Measurements from ENCODE around the gene AADACL2. TPM values are rescaled to one million over a fixed set of nuclear protein-coding genes. Genes with fewer than 3 reads are reported as not detected.

Gene AADACL2
- total RNA-seq, 1 donor from 2014 or later: not detected

GRCh38 chr3:151772825-151773480 is 39.2 kb downstream of the AADACL2 start:
- no peak overlapping the region for H3K4me3 ChIP-seq (ENCODE audit: low read depth, low read length)
- no peak for DNase-seq (ENCODE audit: low read depth)
- no peak for TF ChIP-seq CTCF (conservative IDR thresholded peaks at IDR 0.05; ENCODE audit: low read depth, low read length)

- no peak overlapping the region for H3K4me3 ChIP-seq (ENCODE audit: low read depth, low read length)
- DNase-seq (ENCODE audit: low read depth): no peak
- TF ChIP-seq CTCF (conservative IDR thresholded peaks at IDR 0.05; ENCODE audit: low read depth, low read length): no peak
Observed at GRCh38 chr3:151774235-151774634, 40.5 kb downstream of the AADACL2 start.

- TF ChIP-seq CTCF (conservative IDR thresholded peaks at IDR 0.05; ENCODE audit: low read depth, low read length): no peak
- DNase-seq (ENCODE audit: low read depth): no peak
- no peak overlapping the region for H3K4me3 ChIP-seq (ENCODE audit: low read depth, low read length)
Observed at GRCh38 chr3:151774910-151775309, 41.2 kb downstream of the AADACL2 start.

DNA sequence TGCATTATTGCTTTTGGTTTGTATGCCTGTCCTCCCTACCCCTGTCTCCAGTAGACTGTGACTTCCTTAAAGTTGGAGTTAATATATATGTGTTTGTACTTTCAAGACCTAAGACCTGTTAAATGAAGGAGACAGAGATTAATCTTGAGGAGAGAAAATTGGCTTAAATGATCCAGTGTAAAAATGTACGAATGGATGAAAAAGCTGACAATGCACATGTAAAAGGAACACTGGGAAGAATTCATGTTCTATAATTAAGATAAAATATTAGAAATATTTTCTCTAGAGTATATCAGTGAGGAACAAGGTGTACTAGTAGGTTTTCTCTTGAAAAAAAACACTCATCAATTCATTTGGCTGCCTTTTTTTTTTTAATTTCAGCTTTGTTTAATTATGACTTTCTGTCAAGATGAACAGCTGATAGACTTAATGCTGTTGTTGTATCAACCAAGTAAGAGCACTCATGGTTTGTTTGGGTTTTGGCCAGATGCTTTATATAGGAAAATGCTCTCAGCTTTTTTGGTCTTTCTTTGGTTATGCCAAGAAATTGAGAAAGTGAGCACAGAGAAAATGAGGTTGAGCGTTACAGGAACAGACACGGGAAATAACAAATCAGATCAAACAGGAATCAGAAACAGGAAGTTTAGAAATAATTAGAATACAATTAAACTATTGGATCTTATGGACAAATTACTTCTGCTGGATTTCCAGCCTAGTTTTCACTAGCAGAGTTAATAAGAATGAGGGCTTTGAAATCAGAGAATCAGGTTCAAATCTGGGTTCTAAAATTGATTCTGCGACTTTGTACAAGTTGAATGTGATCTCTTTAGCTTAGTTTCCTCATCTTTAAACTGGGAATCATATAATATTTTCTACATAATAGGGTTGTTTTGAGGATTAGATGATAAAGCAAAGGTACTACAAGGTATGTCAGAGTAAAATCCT is 41.9 kb downstream of the AADACL2 start:
- no peak for TF ChIP-seq CTCF (conservative IDR thresholded peaks at IDR 0.05; ENCODE audit: low read depth, low read length)
- H3K4me3 ChIP-seq (ENCODE audit: low read depth, low read length): no peak overlapping the region
- no peak for DNase-seq (ENCODE audit: low read depth)

- TF ChIP-seq CTCF (conservative IDR thresholded peaks at IDR 0.05; ENCODE audit: low read depth, low read length): no peak
- DNase-seq (ENCODE audit: low read depth): no peak
Observed at GRCh38 chr3:151776259-151776740, 42.6 kb downstream of the AADACL2 start.

DNA sequence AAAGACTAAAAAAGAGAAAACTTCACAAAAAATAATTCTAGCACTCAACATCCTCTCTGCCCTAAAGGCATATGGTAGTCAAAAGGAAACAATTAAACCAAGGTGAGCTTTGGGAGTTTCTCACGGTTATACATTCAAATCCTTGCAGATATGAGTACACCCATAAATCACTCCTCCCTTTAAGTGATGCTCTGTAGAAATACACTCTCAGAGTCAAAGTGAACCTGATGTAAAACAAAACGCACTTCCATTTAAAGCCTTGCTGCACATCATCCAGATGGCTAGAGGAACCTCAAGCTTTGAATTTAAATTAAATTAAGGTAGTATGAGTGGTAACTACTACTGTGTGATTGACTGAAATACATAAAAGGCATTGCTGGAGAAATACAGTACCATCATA is 44.2 kb downstream of the AADACL2 start:
- no peak overlapping the region for H3K4me3 ChIP-seq (ENCODE audit: low read depth, low read length)
- no peak for DNase-seq (ENCODE audit: low read depth)
- TF ChIP-seq CTCF (conservative IDR thresholded peaks at IDR 0.05; ENCODE audit: low read depth, low read length): no peak

More at GRCh38 chr3:151776259-151776740, 42.6 kb downstream of the AADACL2 start:
- H3K4me3 ChIP-seq (ENCODE audit: low read depth, low read length): no peak overlapping the region
